Effector CD8-positive, alpha-beta T cell (primary cell): ENCODE data around the gene LPIN1.

Source experiments
- DNase-seq: peaks from one replicate; lab custom pipeline; 2025; lab: John Stamatoyannopoulos, UW
- total RNA-seq, 4 experiments: gene quantifications; one replicate each; lab custom pipeline; 2026; lab: John Stamatoyannopoulos, UW

The LPIN1 gene
- total RNA-seq: 162 to 181 (median 168) reads per million in 4 experiments

GRCh38 chr2:11746376-11746806, at the start of gene LPIN1:
Gene LPIN1 (plus strand): TSS chr2:11746632. CDS start chr2:11765542, 18,910 bp downstream.
- peak; percentile 84 for DNase-seq

- no peak for DNase-seq
Measured at GRCh38 chr2:11696736-11697102, 49.7 kb upstream of the LPIN1 start.

- no peak for DNase-seq
Measured at GRCh38 chr2:11697103-11697871, 49.1 kb upstream of the LPIN1 start.

GRCh38 chr2:11698009-11698922, 48.2 kb upstream of the LPIN1 start:
- no peak for DNase-seq

GRCh38 chr2:11699686-11700670, 46.5 kb upstream of the LPIN1 start:
- no peak for DNase-seq

- no peak for DNase-seq
Measured at GRCh38 chr2:11701206-11701605, 45.2 kb upstream of the LPIN1 start.

- DNase-seq: no peak
Measured at GRCh38 chr2:11701751-11702301, 44.6 kb upstream of the LPIN1 start.

GRCh38 chr2:11702946-11703345, 43.5 kb upstream of the LPIN1 start:
- no peak for DNase-seq

GRCh38 chr2:11703700-11704099, 42.7 kb upstream of the LPIN1 start:
- DNase-seq: no peak

GRCh38 chr2:11705063-11705462, 41.4 kb upstream of the LPIN1 start:
- DNase-seq: no peak

GRCh38 chr2:11705711-11706110, 40.7 kb upstream of the LPIN1 start:
- DNase-seq: no peak

- DNase-seq: no peak
Measured at GRCh38 chr2:11708106-11708505, 38.3 kb upstream of the LPIN1 start.

- DNase-seq: no peak
Measured at GRCh38 chr2:11709293-11709692, 37.1 kb upstream of the LPIN1 start.

- no peak for DNase-seq
Measured at GRCh38 chr2:11710210-11710609, 36.2 kb upstream of the LPIN1 start.

- DNase-seq: no peak
Measured at GRCh38 chr2:11710632-11711353, 35.6 kb upstream of the LPIN1 start.

GRCh38 chr2:11711354-11711716, 35.1 kb upstream of the LPIN1 start:
- no peak for DNase-seq

- DNase-seq: no peak
Measured at GRCh38 chr2:11711751-11712150, 34.7 kb upstream of the LPIN1 start.

- no peak for DNase-seq
Measured at GRCh38 chr2:11712866-11713265, 33.6 kb upstream of the LPIN1 start.

GRCh38 chr2:11713815-11714214, 32.6 kb upstream of the LPIN1 start:
- no peak for DNase-seq

GRCh38 chr2:11715987-11716652, 30.3 kb upstream of the LPIN1 start:
- DNase-seq: no peak
